GM10266 (cell line): ENCODE measurements around the gene TRIM41.

Experiments used
- DNase-seq: peaks from one replicate; pipeline ENCODE4 v3.0.0; 2012; ENCODE audit errors: extremely low spot score
- TF ChIP-seq, protein P1 (sequence below): IDR thresholded peaks from 2 replicates; pipeline ENCODE4 v1.5.1; 2012; ENCODE audit warnings: mild to moderate bottlenecking, low read depth; ENCODE audit not compliant: control insufficient read depth, insufficient read depth; ENCODE audit errors: missing control alignments

Gene TRIM41

DNA sequence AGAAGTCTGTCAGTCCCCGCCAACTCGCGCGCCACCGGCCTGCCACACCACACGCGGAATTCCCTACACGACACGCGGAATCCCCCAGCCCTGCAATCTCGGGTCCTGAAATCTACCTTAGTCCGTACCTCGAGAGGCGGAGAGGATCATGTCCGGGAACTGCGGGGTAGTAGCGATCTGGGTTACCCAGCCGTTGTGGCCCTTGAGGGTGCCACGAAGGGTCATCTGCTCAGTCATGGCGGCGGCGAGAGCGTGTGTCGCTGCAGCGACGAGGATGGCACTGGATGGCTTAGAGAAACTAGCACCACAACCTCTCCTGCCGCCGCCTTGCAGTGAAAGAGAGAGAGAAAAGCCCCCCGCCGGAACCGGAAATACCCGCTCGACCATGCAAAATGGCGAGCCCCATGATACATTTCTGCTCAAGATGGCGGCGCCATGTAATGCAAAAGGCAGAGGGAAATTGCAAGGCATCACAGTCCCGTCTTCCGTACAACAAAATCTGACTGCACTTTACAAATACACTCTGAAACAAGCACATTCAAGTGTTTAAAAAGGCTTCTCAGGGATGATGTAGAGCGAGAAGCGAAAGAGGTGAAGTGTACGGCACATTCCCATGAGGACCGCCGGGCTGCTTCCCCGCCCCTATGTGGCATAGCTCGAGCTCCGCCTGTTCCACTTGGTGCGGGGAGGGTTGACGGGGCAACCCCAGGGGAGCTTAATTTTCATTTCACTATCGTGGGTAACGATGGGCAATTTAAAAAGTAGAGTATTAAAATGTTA is 20.7 kb downstream of the TRIM41 start, which contains the start of gene RACK1:
Gene RACK1, minus strand, starts transcription at position 343 of the 780 bp plus-strand sequence. Its CDS starts 106 bp downstream, at position 237.
- TF ChIP-seq, protein P1, sequence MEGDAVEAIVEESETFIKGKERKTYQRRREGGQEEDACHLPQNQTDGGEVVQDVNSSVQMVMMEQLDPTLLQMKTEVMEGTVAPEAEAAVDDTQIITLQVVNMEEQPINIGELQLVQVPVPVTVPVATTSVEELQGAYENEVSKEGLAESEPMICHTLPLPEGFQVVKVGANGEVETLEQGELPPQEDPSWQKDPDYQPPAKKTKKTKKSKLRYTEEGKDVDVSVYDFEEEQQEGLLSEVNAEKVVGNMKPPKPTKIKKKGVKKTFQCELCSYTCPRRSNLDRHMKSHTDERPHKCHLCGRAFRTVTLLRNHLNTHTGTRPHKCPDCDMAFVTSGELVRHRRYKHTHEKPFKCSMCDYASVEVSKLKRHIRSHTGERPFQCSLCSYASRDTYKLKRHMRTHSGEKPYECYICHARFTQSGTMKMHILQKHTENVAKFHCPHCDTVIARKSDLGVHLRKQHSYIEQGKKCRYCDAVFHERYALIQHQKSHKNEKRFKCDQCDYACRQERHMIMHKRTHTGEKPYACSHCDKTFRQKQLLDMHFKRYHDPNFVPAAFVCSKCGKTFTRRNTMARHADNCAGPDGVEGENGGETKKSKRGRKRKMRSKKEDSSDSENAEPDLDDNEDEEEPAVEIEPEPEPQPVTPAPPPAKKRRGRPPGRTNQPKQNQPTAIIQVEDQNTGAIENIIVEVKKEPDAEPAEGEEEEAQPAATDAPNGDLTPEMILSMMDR = no peak

DNA sequence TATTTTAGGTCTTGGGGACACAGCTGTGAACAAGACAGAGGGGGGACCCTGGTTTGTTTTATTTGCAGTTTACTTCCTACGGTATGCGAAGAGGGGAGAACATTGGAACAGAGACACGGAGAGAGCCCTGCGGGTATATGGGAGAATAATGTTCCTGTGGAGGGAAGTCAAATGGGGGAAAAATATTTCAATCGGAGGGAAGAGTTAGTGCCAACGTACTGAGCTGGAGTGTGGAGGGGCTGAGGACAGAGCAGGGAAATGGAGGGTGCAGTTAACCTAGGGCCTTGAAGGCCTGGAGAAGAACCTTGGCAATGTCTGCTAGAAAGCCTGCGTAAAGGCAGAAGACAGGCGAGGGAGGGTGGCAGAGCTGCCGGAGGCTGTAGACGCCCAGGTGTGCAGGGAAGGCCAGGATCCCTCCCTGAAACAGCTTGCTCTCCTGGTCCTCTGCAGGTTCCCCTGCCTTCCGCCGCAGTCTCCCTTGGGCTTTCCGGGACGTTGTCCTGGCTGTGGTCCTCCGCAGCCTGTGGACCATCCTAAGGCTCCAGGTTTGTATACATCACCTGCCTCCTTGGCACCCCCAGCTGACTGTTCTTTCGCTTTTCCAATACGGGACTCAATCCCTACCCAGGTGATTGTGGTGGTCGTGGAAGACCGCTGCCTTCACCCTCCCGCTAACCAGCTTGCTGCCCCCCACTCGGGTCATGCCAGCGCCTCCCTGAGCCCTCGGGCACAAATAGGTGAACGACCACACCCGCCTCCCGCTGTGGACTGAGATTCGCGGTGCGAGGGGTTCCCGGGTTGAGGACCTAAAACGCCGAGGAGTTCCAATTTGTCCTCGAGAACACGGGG is 22.6 kb downstream of the TRIM41 start:
- DNase-seq = no peak
- TF ChIP-seq, protein P1 = no peak

More for the DNA sequence above, 20.7 kb downstream of the TRIM41 start, which contains the start of gene RACK1:
- peak; percentile 89 for DNase-seq

DNA sequence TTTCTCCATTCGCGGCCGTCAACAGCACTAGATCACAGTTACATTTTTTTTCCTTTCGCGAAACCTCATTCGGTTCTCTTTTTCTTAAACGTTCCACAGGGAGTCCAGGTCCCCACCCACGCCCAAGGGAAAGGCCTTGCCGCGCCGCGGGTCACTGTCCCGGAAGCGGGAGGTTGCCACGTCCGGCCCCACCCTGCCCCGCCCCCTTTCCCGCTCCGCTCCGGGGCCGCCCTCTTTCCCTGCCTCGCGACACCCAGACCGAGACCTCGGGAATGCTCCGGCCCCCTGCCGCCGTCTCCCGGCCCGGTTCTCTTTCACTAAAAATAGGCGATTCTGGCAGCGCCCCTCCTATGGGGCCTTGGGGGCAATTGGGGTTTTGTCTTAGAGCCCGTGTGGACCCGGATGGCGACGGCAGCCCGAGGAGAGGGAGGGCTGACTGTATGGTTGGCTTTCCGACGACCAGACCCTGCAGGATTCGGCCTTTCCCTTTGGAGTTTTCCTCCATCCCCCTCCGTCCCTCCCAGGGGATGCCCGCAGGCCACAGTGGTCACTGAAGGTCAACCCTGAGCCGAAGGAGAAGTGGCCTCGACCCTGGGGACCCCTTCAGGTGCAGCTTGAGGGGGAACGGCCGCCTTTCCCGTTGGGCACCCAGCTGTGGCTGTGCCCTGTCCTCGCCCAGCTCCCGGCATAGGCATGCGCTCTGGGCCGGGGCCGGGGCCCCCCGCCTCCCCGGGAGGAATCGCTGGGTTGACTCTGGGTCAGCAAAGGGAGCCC is 23.4 kb downstream of the TRIM41 start:
- DNase-seq = peak; percentile 87
- TF ChIP-seq, protein P1 = no peak

DNA sequence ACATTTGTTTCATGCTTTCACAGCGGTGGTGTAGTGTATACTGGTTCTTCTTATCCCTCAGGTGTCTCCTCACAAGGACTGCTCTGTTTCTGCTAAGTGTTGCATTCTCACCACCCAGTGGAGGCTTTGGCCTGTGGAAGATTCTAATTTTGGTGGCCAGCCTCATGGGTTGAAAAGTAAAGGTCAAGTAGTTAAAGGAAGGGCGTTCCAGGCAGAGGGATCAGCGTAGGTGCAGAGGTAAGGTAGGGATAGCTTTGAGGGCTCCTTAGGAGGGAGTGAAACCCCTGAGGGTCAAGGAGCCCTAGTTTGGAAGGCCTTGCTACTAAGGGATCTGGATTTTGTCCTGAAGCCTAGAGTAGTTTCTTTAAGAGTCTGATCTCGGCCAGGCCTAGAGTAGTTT is 25.2 kb downstream of the TRIM41 start:
- TF ChIP-seq, protein P1 = peak; percentile 3
- no peak for DNase-seq

DNA sequence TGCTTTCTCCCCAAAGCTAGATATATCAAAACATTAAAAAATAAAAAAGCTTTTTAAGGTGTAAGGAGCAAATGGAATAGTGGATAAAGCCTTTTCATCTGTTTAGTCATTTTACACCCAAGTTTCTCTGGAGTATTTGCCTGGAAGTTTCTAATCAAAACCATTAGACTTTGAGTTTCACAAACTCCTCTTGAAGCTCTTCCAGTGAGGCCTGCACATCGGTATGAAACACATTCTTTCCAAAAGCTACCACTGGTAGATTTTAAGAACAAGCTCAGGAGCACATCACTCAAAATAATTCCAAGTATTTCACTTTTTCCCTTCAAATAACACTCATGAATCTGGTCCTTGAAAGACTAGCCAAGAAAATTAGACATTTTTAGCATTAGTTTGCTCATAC is 32.2 kb downstream of the TRIM41 start:
- TF ChIP-seq, protein P1 = no peak
- DNase-seq = no peak

DNA sequence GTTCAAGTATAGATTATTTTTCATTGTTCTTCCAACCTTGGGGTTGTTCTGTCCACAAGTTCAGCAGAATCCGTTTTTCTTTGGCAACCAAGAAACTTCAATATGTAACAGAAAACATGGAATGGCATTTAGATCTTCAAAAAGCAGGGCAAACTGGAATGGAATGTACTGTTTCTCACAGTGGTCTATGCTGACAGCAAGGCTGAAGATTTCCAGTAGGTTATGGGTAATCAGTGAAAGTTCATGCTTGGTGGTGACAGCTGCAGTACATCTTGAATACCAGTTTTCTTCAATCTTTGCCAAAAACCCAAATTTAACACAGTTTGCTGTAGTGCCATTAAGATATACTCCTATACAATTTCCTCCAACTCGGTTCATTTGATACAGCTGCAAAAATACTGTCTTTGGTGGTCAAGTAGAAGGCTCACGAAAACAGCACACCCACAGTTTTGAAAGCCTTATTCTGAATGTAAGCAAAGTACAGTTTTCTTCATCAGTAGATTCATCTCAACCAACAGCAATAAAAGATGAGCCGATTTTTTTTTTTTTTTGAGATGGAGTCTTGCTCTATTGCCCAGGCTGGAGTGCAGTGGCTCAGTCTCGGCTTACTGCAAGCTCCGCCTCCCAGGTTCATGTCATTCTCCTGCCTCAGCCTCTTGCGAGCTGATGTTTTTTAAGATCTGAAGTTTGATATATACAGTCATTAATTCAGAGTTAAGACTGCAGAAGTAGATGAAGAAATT is 32.9 kb downstream of the TRIM41 start:
- no peak for DNase-seq
- TF ChIP-seq, protein P1 = no peak
